ENCODE results near the gene TRIM54. TPM values are rescaled to one million over a fixed set of nuclear protein-coding genes. Genes with fewer than 3 reads are reported as not detected.
A peak's percentile ranks its signal among the peaks of the same experiment; 100 is the strongest.

The TRIM54 gene
- total RNA-seq, 1 experiment from 2014 or later = 2.0 TPM

DNA sequence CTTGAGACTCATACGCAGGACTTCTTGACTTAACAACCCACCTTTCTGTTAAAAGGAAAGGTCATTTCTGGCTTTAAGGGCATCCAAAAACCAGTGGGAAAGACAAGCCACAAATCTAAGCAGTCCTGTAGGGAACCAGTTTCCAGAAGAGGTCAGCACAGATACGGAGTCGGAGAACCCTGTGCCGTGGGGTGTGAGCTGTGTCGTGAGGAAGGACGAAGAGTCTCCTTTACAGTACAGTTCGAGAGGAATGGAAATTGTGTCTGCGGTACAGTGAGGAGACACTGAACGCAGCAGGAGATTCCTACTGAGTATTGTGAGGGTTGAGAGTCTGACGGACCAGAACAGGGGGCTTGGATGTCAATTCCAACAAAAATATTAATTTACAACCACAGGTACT is 37.1 kb upstream of the TRIM54 start:
- POLR2A ChIA-PET = no interaction called here
- no peak overlapping the region for H3K9ac ChIP-seq (ENCODE audit: low read length)
- TF ChIP-seq ZFX (IDR thresholded peaks at IDR 0.05) (no peak), POLR2AphosphoS5 (IDR thresholded peaks at IDR 0.05; ENCODE audit: low read depth, low read length) (0 out of 2 replicates have a peak, but pooled peaks have one; percentile 16)
- CTCF ChIA-PET = no interaction called here
- RAD21 ChIA-PET (ENCODE audit: low non-redundant PET in 1 of 2, low total read pairs in 2 of 2, uncharacterized antibody in 2 of 2, unreplicated experiment in 2 of 2) = no interaction called here
- no peak overlapping the region for H3K27ac ChIP-seq (ENCODE audit: low read depth, low read length)
- H3K36me3 ChIP-seq (ENCODE audit: control insufficient read depth in 1 of 2, insufficient read depth in 2 of 2, low read length in 2 of 2) = peaks cover 20 to 41% of the 10 kb centered on the region in 2 experiments; a peak in 3 of 4 replicates
- no TSS peak for BruUV-seq (replicated peaks)
- H3K4me1 ChIP-seq (ENCODE audit: control insufficient read depth in 1 of 2, insufficient read depth in 2 of 2, low read length in 2 of 2) = peaks cover 0 to 4% of the 10 kb centered on the region in 2 experiments; a peak in 2 of 4 replicates
- no peak overlapping the region for H3K4me2 ChIP-seq (ENCODE audit: low read length)
- no peaks in the 10 kb centered on the region for H3K27me3 ChIP-seq (ENCODE audit: insufficient read depth, low read length)
- H3K9me2 ChIP-seq (ENCODE audit: insufficient read depth) = no peaks in the 10 kb centered on the region
- DNase-seq (ENCODE audit: low read depth, low spot score) (no peak), ATAC-seq (no peak)
- H4K20me1 ChIP-seq (ENCODE audit: insufficient read depth) = no peaks in the 10 kb centered on the region
- intact Hi-C loops (cut with micrococcal nuclease) = no loop called here
- no peaks in the 10 kb centered on the region for H3K9me3 ChIP-seq (ENCODE audit: control insufficient read depth in 1 of 2, insufficient read depth in 1 of 2, low read depth in 1 of 2, low read length in 2 of 2)
- H2AFZ ChIP-seq (ENCODE audit: low read depth, low read length, poor library complexity, severe bottlenecking) = no peak overlapping the region
- no peak overlapping the region for H3K4me3 ChIP-seq (replicated peaks in 1 of 2; ENCODE audit: low read depth in 1 of 2, low read length in 2 of 2)
- no peaks in the 10 kb centered on the region for H3K79me2 ChIP-seq (ENCODE audit: insufficient read depth, low read length)

- Histone ChIP-seq H3K9ac (ENCODE audit: low read length) (no peak overlapping the region), H3K9me3 (ENCODE audit: control insufficient read depth in 1 of 2, insufficient read depth in 1 of 2, low read depth in 1 of 2, low read length in 2 of 2) (no peaks in the 10 kb centered on the region), H3K4me1 (ENCODE audit: control insufficient read depth in 1 of 2, insufficient read depth in 2 of 2, low read length in 2 of 2) (peaks cover 0 to 9% of the 10 kb centered on the region in 2 experiments; a peak in 2 of 4 replicates), H3K4me3 (replicated peaks in 1 of 2; ENCODE audit: low read depth in 1 of 2, low read length in 2 of 2) (no peak overlapping the region), H3K4me2 (ENCODE audit: low read length) (no peak overlapping the region), H3K36me3 (ENCODE audit: control insufficient read depth in 1 of 2, insufficient read depth in 2 of 2, low read length in 2 of 2) (peaks cover 19 to 36% of the 10 kb centered on the region in 2 experiments; a peak in 3 of 4 replicates), H2AFZ (ENCODE audit: low read depth, low read length, poor library complexity, severe bottlenecking) (no peak overlapping the region), H3K9me2 (ENCODE audit: insufficient read depth) (no peaks in the 10 kb centered on the region), H3K27me3 (ENCODE audit: insufficient read depth, low read length) (no peaks in the 10 kb centered on the region), H3K79me2 (ENCODE audit: insufficient read depth, low read length) (no peaks in the 10 kb centered on the region), H3K27ac (ENCODE audit: low read depth, low read length) (no peak overlapping the region), H4K20me1 (ENCODE audit: insufficient read depth) (no peaks in the 10 kb centered on the region)
- RAD21 ChIA-PET (ENCODE audit: low non-redundant PET in 1 of 2, low total read pairs in 2 of 2, uncharacterized antibody in 2 of 2, unreplicated experiment in 2 of 2) = no interaction called here
- POLR2A ChIA-PET = no interaction called here
- intact Hi-C loops (cut with micrococcal nuclease) = no loop called here
- DNase-seq (ENCODE audit: low read depth, low spot score) (no peak), ATAC-seq (no peak)
- no peak for TF ChIP-seq RAD21 (IDR thresholded peaks at IDR 0.05; ENCODE audit: low read depth)
- no peak for TF ChIP-seq SRF (IDR thresholded peaks at IDR 0.05; ENCODE audit: low read depth)
- TF ChIP-seq, protein P1, sequence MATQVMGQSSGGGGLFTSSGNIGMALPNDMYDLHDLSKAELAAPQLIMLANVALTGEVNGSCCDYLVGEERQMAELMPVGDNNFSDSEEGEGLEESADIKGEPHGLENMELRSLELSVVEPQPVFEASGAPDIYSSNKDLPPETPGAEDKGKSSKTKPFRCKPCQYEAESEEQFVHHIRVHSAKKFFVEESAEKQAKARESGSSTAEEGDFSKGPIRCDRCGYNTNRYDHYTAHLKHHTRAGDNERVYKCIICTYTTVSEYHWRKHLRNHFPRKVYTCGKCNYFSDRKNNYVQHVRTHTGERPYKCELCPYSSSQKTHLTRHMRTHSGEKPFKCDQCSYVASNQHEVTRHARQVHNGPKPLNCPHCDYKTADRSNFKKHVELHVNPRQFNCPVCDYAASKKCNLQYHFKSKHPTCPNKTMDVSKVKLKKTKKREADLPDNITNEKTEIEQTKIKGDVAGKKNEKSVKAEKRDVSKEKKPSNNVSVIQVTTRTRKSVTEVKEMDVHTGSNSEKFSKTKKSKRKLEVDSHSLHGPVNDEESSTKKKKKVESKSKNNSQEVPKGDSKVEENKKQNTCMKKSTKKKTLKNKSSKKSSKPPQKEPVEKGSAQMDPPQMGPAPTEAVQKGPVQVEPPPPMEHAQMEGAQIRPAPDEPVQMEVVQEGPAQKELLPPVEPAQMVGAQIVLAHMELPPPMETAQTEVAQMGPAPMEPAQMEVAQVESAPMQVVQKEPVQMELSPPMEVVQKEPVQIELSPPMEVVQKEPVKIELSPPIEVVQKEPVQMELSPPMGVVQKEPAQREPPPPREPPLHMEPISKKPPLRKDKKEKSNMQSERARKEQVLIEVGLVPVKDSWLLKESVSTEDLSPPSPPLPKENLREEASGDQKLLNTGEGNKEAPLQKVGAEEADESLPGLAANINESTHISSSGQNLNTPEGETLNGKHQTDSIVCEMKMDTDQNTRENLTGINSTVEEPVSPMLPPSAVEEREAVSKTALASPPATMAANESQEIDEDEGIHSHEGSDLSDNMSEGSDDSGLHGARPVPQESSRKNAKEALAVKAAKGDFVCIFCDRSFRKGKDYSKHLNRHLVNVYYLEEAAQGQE (IDR thresholded peaks at IDR 0.05; ENCODE audit: low read depth) = no peak
- no peak for TF ChIP-seq SIN3A (IDR thresholded peaks at IDR 0.05; ENCODE audit: low read depth)
- TF ChIP-seq FOSL1 (IDR thresholded peaks at IDR 0.05; ENCODE audit: low read depth) = no peak
- no peak for TF ChIP-seq ZBTB33 (IDR thresholded peaks at IDR 0.05; ENCODE audit: extremely low read depth, insufficient replicate concordance, low read length)
- TF ChIP-seq, protein P2, sequence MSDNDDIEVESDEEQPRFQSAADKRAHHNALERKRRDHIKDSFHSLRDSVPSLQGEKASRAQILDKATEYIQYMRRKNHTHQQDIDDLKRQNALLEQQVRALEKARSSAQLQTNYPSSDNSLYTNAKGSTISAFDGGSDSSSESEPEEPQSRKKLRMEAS (IDR thresholded peaks at IDR 0.05) = no peak
- TF ChIP-seq YY1 (IDR thresholded peaks at IDR 0.05; ENCODE audit: extremely low read depth, insufficient replicate concordance, low read depth, low read length) = no peak
- TF ChIP-seq ZFX (IDR thresholded peaks at IDR 0.05) = no peak
- no peak for TF ChIP-seq EZH2 (IDR thresholded peaks at IDR 0.05)
- no peak for TF ChIP-seq CEBPB (IDR thresholded peaks at IDR 0.05; ENCODE audit: low read depth)
- no peak for TF ChIP-seq EGR1 (IDR thresholded peaks at IDR 0.05; ENCODE audit: low read depth)
- TF ChIP-seq, protein P3, sequence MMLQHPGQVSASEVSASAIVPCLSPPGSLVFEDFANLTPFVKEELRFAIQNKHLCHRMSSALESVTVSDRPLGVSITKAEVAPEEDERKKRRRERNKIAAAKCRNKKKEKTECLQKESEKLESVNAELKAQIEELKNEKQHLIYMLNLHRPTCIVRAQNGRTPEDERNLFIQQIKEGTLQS (IDR thresholded peaks at IDR 0.05) = no peak
- CTCF ChIA-PET = no interaction called here
- TSS peak; percentile 24 for BruUV-seq (replicated peaks)
These were observed 36.6 kb upstream of the TRIM54 start for GRCh38 chr2:27245626-27246025.

Measured in HCT116 (cell line).